Urothelium cell line (cell line): ENCODE data around the gene IMMP1L.

Source experiments
- DNase-seq: peaks from one replicate; pipeline ENCODE4 v3.0.0; 2011; ENCODE audit warnings: low spot score, mixed read lengths
- FAIRE-seq: peaks from 2 replicates; lab custom pipeline; 2011; peaks lifted over from hg19 to GRCh38; lab: Jason Lieb, UNC

The IMMP1L gene

GRCh38 chr11:31477528-31478222 is 31.7 kb downstream of the IMMP1L start:
- FAIRE-seq (no peak), DNase-seq (no peak)

- FAIRE-seq (no peak), DNase-seq (no peak)
These were observed 35.3 kb downstream of the IMMP1L start for GRCh38 chr11:31474083-31474482.

GRCh38 chr11:31464436-31464835 is 45.0 kb downstream of the IMMP1L start:
- DNase-seq (no peak), FAIRE-seq (no peak)

- no peak for FAIRE-seq
These were observed 54.2 kb downstream of the IMMP1L start for GRCh38 chr11:31455177-31455576.

DNA sequence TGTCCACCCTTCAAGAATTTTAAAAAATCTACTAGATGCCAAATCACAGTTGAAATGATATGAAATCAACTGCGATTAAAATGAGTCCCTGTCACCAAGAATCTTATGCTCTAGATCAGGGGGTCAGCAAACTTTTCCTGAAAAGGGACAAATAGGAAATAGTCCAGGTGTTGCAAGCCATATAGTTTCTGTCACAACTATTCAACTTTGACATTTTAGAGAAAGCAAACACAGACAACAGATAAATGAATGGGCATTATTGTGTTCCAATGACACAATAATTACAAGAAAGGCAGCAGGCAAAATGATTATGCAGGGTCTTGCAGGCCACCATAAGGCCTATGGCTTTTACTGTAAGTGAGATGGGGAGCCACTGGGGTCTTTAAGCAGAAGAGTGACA is 58.6 kb downstream of the IMMP1L start:
- DNase-seq (no peak), FAIRE-seq (no peak)

More at GRCh38 chr11:31455177-31455576, 54.2 kb downstream of the IMMP1L start:
- DNase-seq, result no peak

GRCh38 chr11:31449040-31449439 is 60.4 kb downstream of the IMMP1L start:
- FAIRE-seq (no peak), DNase-seq (no peak)

- FAIRE-seq (no peak), DNase-seq (no peak)
These were observed 63.8 kb downstream of the IMMP1L start for GRCh38 chr11:31445621-31446020.

GRCh38 chr11:31443802-31444201 is 65.6 kb downstream of the IMMP1L start:
- FAIRE-seq (no peak), DNase-seq (no peak)

- FAIRE-seq (no peak), DNase-seq (no peak)
These were observed 67.3 kb downstream of the IMMP1L start for GRCh38 chr11:31442086-31442485.

DNA sequence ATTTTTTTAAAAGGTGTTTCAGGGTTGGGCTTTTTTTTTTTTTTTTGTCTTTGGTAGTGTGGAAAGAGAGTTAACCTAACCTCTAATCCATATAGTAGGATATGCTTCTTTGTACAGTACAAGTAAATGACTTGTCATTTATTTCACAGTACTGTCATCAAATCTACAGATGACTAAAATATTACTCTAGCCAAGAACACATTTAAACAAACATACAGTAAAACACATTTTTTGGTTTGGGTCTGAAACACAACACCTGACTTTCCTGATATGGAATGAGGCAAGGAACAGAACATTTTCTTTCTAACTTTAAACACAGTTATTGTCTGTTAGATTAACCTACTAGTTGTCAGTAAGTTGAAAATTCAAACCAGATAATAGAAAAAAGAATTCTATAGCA is 68.1 kb downstream of the IMMP1L start:
- FAIRE-seq, result no peak
- DNase-seq, result no peak

DNA sequence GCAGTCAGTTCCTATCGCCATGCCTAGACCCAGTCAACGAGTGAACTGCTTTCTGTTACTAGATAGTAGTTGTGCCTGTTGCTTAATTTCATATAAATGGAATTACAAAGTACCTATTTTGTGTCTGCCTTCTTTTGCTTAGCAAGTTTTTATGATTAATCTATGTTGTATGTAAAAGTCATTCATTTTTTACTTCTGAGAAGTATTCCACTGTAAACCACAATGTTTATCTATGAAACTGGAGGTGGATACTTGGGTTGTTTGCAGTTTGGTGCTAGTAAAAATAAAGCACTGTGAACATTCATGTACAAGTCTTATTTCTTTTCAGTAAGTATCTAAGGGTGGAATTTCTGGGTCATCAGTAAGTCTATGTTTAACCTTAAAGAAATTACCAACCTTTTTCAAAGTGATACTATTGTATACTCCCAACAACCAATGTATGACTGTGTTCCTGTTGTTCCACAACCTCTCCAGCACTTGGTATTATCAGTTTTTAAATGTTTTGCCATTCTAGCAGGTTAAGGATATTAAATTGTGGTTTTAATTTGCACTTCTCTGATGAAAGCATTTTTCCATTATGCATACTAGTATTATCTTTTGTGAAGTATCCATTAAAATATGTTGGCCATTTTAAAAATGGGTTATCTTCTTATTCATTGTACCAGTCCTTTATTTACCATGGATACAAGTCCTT is 71.5 kb downstream of the IMMP1L start:
- FAIRE-seq (no peak), DNase-seq (peak; percentile 8)

- no peak for FAIRE-seq
- DNase-seq, result no peak
These were observed 75.6 kb downstream of the IMMP1L start for GRCh38 chr11:31433851-31434250.

- FAIRE-seq, result no peak
- no peak for DNase-seq
These were observed 84.8 kb downstream of the IMMP1L start for GRCh38 chr11:31424652-31425051.

DNA sequence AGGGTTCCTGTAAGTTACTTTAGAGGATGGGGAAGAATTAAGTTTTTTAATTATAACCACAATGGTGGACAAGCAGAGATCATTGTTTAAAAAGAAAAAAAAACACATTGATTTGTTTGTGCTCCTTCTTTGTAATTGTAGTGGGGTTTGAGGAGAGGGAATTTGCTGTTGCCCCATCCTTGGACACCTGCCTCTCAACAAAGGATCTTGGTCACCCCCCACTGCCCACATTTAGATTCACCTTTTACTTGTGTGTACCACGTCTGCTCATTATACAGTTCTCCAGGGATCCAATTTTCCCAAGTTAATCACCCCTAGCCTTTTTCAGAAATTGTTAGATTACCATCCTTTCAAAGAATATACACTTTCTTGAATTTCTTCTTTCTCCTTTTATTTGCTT is 86.7 kb downstream of the IMMP1L start:
- FAIRE-seq (no peak), DNase-seq (no peak)

GRCh38 chr11:31421820-31422219 is 87.6 kb downstream of the IMMP1L start:
- no peak for DNase-seq
- FAIRE-seq, result no peak

- DNase-seq, result no peak
- no peak for FAIRE-seq
These were observed 89.8 kb downstream of the IMMP1L start for GRCh38 chr11:31419669-31420068.

- DNase-seq (no peak), FAIRE-seq (no peak)
These were observed 90.3 kb downstream of the IMMP1L start for GRCh38 chr11:31419138-31419537.

DNA sequence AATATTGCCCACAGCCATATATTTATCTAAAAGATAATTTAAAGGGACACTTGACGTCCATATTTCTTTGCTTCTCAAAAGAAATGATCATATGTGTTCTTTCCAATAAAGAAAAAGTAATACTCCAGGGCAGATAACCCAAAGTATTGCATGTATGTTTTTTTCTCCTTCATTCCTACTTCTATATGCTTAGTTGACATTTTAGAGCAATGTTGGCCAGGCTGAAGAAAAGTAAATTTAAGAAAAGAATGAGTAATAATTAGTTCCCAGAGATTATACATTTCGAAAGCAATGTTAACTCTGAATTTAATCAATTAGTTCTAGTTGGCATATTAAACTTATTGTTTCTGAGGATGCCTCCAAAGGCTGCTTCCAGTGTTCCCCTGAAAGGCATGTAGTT is 91.6 kb downstream of the IMMP1L start:
- no peak for FAIRE-seq
- no peak for DNase-seq

DNA sequence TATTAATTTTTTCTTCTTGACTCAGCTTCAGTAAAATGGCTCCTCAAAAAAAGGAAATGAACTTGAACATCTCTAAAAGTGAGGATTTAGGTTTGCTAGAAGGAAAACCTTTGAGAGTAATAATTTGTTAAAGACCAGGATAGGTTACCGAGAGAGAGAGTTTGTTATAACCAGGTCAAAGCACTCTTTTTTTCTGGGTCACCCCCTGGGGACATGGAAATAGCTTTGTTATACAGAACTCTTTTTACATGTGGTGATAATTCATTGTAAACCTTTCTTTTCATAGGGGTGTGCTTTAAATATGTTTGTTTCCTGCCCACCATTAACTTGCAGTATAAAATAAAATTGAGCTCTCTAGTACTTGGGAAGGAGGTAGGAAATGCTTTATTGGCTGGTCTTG is 92.1 kb downstream of the IMMP1L start:
- FAIRE-seq, result no peak
- DNase-seq, result no peak

- no peak for DNase-seq
- FAIRE-seq, result no peak
These were observed 94.0 kb downstream of the IMMP1L start for GRCh38 chr11:31415435-31415834.

- FAIRE-seq, result no peak
- DNase-seq, result no peak
These were observed 95.1 kb downstream of the IMMP1L start for GRCh38 chr11:31414338-31414737.

DNA sequence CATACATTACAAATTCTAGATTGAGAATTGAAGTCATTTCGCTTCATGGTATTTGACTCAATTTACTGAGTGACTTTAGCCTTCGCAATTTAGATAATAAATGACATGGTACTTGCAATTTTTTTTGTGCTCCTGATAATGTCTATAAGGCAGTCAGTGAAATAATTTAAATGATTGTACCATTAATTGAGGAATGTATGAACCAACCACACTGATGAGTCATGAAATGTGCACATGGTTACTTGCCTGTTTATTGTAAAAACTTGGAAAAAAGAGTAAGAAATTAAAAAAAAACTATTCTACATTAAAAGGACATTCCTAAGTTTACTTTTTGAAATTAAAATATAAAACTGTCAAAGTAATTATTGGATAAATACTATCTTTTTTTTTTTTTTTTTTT is 96.5 kb downstream of the IMMP1L start:
- FAIRE-seq, result no peak
- DNase-seq, result no peak

GRCh38 chr11:31408201-31408600 is 101.2 kb downstream of the IMMP1L start:
- DNase-seq, result no peak
- no peak for FAIRE-seq
